IPS DF 4.7 (cell line): ENCODE results near the gene TTC7B.

Experiments
- DNase-seq: peaks from one replicate; pipeline ENCODE4 v3.0.0-alpha.2; 2013; ENCODE audit warnings: low spot score; ENCODE audit errors: extremely low read depth

Gene TTC7B

DNA sequence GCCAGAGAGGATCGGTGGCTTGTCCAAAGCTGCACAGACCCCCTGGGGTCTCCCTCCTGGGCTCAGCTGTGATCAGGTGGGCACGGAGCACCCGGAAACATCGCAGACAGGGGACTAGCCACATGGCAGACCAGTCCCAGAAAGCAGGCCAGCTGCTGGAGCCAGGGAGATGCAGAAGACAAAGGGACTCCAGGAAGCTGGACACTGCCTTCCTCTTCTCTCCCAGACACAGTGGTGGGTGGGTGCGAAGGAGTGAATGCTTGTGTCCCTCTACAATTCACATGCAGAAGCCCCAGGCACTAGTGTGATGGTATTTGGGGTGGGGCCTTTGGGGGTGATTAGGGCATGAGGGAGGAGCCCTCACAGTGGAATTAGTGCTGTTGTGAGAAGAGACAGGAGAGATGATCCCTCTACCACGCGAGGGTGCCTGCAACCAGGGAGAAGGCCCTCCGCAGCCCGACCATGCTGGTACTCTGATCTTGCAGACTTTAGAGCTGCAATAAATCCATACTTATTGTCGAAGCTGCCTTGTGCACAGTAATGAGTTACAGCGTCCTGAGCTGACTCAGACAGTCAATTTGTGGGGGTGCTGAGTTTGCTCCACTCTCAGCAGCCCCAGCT is 324.2 kb downstream of the TTC7B start:
- no peak for DNase-seq

DNA sequence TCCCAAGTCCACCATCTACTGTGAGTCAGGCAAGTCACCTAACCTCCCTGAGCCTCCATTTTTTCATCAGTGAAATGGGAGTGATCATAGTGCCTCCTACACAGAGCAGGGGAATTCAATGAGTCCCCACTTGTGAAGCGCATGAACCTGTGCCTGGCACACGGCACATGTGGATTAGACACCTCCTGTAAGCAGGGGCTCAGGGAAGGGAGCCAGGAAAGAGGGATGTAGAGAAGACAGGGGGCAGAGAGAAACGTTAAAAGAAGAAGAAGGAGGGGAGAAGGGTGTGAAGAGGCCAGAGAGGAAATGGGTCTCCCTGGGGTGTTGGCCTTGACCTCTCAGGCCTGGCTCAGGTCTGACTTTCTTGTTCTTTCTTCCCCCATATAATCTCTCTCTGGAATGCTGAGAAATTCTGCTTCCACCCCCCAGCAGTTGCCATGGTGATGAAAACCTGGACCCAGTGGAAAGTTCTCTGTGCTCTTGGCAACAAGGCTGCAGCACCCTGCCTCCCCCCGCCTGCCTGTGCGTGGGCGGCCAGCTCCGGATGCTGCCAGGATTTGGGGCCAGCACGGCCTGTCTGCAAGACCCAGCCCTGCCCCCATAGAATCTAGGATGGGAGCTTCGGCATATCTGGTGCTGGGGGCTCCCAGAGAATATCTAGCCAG is 324.9 kb downstream of the TTC7B start:
- no peak for DNase-seq

DNA sequence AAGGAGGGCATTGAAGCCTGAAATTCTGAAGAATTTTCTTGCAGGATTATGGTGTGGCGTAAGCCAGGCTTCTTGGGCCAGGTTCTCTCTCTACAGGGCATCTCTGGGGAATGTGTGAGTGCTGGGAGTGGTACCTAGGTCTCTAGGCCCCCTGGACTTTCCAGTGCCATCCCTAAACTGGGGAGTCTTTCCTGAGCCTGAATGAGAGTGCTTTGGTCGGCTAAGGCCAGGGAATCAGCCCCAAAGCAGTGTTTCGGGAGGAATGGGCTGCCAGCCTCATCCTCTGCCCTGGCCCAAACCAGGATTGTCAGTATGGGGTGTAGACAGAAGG is 325.5 kb downstream of the TTC7B start:
- no peak for DNase-seq

DNA sequence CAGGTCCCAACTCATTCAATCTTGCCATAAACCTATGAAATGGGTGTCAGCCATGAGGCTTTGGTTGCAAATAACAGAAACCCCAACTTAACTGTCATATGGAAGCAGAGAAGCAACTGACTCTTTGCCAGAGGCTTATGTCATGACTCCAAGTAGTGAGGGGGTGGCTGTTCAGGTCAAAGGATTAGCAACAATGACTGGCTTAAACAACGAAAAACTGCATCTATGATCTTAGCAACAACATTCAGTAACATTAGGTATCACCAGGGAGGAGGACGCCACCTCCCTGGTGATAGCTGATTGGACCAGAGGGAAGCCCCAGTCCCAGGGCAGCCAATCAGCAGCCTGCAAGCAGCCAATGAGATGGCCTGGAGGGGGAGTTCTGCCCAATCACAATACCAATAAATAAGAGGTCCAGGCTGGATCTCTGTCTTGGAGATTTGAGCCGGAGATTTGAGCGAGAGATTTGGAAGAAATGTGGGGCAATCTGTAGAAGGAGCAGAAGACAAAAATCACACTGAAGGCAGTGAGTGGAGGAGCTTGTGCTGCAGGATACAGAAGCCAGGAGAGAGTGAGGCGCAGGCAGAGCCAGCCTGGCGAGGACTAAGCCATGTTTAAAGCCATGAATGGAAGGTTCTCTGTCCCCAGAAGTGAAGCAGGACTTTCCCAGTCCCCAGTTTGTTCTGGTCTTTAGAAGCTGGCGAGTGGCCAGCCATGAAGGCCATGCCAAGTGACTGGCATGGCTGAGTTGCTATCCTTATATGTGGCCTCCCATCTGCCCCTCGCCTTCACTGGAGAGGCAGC is 326.1 kb downstream of the TTC7B start:
- DNase-seq, result no peak

DNA sequence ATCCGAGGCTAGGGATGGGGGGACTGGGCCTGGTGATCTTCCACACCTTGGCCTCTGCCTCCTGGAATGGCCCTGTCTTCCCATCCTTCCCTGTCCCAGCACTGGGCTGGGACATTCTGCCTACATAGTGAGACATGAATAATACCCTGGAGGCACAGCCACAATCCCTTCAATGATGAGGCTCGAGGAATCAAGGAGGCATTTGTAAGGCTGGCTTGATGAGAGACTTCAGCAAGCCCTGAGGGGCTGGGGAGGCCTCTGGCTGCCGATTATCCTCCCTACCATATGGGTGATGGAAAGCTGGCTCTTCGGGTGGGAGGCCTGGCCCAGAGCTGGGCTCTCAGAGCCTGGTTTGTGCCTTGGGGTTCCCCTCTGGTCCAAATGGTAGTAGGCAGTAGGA is 326.9 kb downstream of the TTC7B start:
- DNase-seq, result no peak

DNA sequence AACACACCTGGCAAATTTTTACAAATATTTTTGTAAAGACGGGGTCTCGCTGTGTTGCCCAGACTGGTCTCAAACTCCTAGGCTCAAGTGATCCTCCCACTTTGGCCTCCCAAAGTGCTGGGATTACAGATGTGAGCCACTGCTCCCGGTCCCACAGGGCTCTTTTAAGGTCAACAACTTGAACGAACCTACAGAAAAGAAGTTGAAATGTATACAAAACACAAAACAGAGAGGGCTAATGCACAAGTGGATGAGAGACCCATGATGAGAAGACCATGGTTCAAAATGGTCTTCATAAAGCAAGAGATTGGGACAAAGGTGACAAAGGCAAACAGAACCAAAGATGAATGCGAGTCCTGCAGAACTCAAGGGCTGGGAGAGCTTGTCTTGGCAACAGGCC is 328.0 kb downstream of the TTC7B start:
- no peak for DNase-seq

DNA sequence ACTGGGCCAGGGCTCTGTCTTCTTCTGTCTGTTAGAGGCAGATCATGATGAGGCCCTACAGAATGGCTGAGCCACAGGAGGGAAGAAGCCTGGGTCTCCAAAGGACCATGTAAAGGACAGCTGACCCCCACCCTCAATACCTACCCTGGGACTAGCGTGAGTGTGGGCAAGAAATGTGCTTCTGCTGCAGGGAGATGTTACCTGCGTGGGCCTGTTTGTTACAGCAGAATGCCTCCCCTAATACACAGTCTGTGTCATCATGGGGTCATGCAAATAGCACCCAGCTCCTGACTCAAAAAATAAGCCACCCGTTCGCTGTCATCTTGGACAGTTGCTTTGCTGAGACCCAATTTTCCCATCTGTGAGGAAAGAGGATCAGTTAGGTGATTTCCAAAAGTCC is 328.8 kb downstream of the TTC7B start:
- no peak for DNase-seq

DNA sequence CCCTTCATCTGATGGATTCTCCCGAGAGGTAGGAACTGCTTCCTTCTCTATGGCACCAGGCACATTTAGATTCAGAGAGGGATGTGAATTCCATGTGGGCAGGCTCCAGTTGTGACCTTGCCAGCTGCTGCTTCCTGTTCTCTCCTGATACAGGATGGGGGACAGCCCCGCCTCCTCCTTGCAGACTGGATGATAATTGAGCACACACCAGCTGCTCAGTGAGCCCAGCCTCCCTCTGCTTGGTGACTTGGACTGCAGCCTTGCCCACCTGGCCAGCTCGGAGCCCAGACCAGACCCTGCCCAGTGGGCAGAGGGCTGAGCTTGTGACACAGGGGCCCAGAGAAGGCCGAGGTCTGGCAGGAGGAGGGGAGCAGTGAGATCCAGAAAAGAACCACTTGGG is 329.2 kb downstream of the TTC7B start:
- no peak for DNase-seq

DNA sequence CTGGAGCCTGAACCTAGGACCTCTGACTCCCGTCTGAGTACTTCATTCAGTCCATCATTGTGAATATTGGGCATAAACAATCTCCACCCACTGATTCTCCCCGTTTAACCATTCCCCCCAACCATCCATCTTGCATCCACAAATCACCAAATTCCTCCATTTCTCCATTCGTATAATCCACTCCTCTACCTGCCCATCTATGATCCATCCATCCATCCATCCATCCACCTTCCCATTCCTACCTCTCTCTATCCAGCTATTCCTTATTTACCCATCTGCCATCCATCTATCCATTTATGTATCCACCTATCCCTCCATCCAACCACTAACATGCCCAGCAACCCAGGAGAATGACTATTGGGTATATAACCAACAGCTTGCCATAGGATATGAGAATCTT is 331.9 kb downstream of the TTC7B start:
- no peak for DNase-seq

DNA sequence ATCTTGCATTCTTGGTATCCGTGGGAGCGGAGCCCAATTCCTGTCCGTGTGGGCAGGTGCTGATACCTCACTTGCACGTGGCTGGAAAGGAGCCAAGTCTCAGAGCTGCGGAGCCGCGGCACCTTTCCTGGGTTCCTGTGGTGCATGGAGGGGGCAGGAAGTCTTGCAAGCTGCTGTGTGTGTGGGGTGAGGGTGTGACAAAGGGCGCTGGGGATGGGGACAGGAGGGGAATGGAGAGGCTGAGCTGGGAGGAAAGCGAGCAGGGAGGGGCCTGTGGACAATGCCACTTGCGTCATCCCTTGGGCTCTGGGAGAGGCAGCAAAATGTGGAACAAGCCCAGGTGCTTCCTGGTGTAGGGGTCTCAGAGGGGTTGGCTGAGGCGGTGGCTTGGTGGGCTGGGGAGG is 332.7 kb downstream of the TTC7B start:
- DNase-seq, result no peak

DNA sequence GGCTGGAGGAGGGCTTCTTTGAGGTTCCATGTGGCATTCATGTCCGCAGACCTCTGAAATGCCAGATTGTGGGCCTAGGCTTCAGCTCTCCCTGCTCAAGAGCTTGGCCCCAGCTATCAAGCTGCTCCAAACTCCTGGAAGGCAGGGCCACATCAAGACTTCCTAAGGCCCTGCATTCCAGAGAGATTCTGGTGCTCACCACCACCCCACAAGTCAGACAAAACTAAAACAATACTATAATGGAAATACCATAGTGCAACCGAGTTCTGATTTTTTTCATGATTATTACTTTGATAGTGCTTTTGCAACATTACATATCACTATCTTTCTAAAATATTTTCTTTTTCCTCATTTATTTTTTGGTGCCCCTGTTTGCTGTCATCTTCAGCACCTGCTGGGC is 333.1 kb downstream of the TTC7B start:
- DNase-seq, result no peak

DNA sequence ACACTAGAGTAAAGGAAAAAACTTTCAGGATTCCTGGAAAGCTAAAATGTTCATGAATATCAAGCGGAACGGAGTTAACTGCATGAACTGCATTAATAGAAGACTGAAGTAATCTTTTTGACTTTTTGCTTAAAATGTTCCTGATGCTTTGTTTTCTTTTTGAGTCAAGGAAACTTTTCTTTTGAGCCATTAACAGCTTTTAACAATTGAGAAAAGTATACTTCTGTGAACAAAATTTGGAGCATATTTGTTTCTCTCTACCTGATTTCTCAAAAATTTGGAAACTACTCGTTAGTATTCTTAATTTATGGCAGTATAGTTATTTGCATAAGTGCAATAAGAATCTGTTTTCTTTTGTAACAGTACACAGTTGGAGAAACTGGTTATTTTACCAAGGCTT is 340.9 kb downstream of the TTC7B start:
- no peak for DNase-seq
